ENCODE measurements around the gene SNAPIN. TPM values are rescaled to one million over a fixed set of nuclear protein-coding genes. Genes with fewer than 3 reads are reported as not detected.
"Not testable (repeated sequence)": the region's sequence is repeated elsewhere in the genome, so short reads cannot be mapped to it uniquely, and the experiment has no call there.

The SNAPIN gene
- polyA plus RNA-seq, 3 donors, result 30.7 to 141 (median 135) TPM

GRCh38 chr1:153638261-153638660, 20.2 kb upstream of the SNAPIN start:
- Histone ChIP-seq H3K27me3 (ENCODE audit: control insufficient read depth in 2 of 2, insufficient read depth in 2 of 2, low read length in 2 of 2) (no peaks in the 10 kb centered on the region), H3K27ac (ENCODE audit: low read depth in 1 of 2, low read length in 2 of 2) (no peak overlapping the region), H3K4me3 (replicated peaks in 1 of 3; ENCODE audit: low read depth in 2 of 3, low read length in 3 of 3) (no peak overlapping the region), H4K20me1 (ENCODE audit: insufficient read depth, low read length) (peaks cover 85% of the 10 kb centered on the region), H2AFZ (ENCODE audit: insufficient read depth, low read depth, low read length, poor library complexity, severe bottlenecking) (no peak overlapping the region), H3K36me3 (replicated peaks in 1 of 2; ENCODE audit: control insufficient read depth in 1 of 2, insufficient read depth in 2 of 2, low read length in 2 of 2) (peaks cover 73 to 75% of the 10 kb centered on the region in 2 donors), H3K9me3 (replicated peaks in 1 of 2; ENCODE audit: control insufficient read depth in 1 of 2, insufficient read depth in 1 of 2, low read length in 2 of 2) (no peaks in the 10 kb centered on the region), H3K79me2 (ENCODE audit: insufficient read depth, low read length) (peaks cover 91% of the 10 kb centered on the region), H3K9ac (ENCODE audit: insufficient read depth, low read length, poor library complexity, severe bottlenecking) (no peak overlapping the region), H3K4me1 (ENCODE audit: control insufficient read depth in 1 of 2, insufficient read depth in 2 of 2, low read length in 2 of 2) (peaks cover 12 to 19% of the 10 kb centered on the region in 2 donors), H3K4me2 (replicated peaks; ENCODE audit: extremely low read depth, low read length, poor library complexity, severe bottlenecking) (no peak overlapping the region)
- Mint-ChIP-seq H3K27ac (peak overlapping the region in 2 of 7 donors; percentile 32 to 45), H3K4me3 (no peak overlapping the region), H3K9me3 (no peaks in the 10 kb centered on the region), H3K36me3 (peaks cover 64 to 77% of the 10 kb centered on the region in 2 donors), H3K4me1 (peaks cover 15% of the 10 kb centered on the region), H3K27me3 (ENCODE audit: low read depth in 3 of 3) (peaks cover 0 to 2% (median 0%) of the 10 kb centered on the region in 3 donors)
- no peak for TF ChIP-seq CTCF (IDR thresholded peaks at IDR 0.05)
- intact Hi-C loops (cut with micrococcal nuclease), result no loop called here
- WGBS (ENCODE audit: insufficient coverage), result 96% methylated on average over 6 of the region's 6 CpGs
- no peak for DNase-seq

GRCh38 chr1:153639280-153639679, 19.2 kb upstream of the SNAPIN start:
- no peak overlapping the region for H2AFZ ChIP-seq (ENCODE audit: insufficient read depth, low read depth, low read length, poor library complexity, severe bottlenecking)
- H4K20me1 ChIP-seq (ENCODE audit: insufficient read depth, low read length), result peaks cover 92% of the 10 kb centered on the region
- H3K9ac ChIP-seq (ENCODE audit: insufficient read depth, low read length, poor library complexity, severe bottlenecking), result no peak overlapping the region
- H3K4me3 ChIP-seq (replicated peaks in 1 of 3; ENCODE audit: low read depth in 2 of 3, low read length in 3 of 3), result no peak overlapping the region
- peaks cover 83 to 86% of the 10 kb centered on the region in 2 donors for H3K36me3 ChIP-seq (replicated peaks in 1 of 2; ENCODE audit: control insufficient read depth in 1 of 2, insufficient read depth in 2 of 2, low read length in 2 of 2)
- H3K9me3 ChIP-seq (replicated peaks in 1 of 2; ENCODE audit: control insufficient read depth in 1 of 2, insufficient read depth in 1 of 2, low read length in 2 of 2), result no peaks in the 10 kb centered on the region
- no peak for DNase-seq
- H3K27ac ChIP-seq (ENCODE audit: low read depth in 1 of 2, low read length in 2 of 2), result no peak overlapping the region
- intact Hi-C loops (cut with micrococcal nuclease), result no loop called here
- peaks cover 99% of the 10 kb centered on the region for H3K79me2 ChIP-seq (ENCODE audit: insufficient read depth, low read length)
- peaks cover 16% of the 10 kb centered on the region for H3K4me1 Mint-ChIP-seq
- no peaks in the 10 kb centered on the region for H3K27me3 ChIP-seq (ENCODE audit: control insufficient read depth in 2 of 2, insufficient read depth in 2 of 2, low read length in 2 of 2)
- H3K4me3 Mint-ChIP-seq, result no peak overlapping the region
- H3K36me3 Mint-ChIP-seq, result peaks cover 74 to 87% of the 10 kb centered on the region in 2 donors
- H3K27ac Mint-ChIP-seq, result no peak overlapping the region
- peaks cover 8 to 14% of the 10 kb centered on the region in 2 donors for H3K4me1 ChIP-seq (ENCODE audit: control insufficient read depth in 1 of 2, insufficient read depth in 2 of 2, low read length in 2 of 2)
- peaks cover 0 to 2% (median 0%) of the 10 kb centered on the region in 3 donors for H3K27me3 Mint-ChIP-seq (ENCODE audit: low read depth in 3 of 3)
- no peaks in the 10 kb centered on the region for H3K9me3 Mint-ChIP-seq
- no peak overlapping the region for H3K4me2 ChIP-seq (replicated peaks; ENCODE audit: extremely low read depth, low read length, poor library complexity, severe bottlenecking)
- no peak for TF ChIP-seq CTCF (IDR thresholded peaks at IDR 0.05)
- no CpG with 5 or more reads among the region's 3 CpGs for WGBS (ENCODE audit: insufficient coverage)

- H3K9ac ChIP-seq (ENCODE audit: insufficient read depth, low read length, poor library complexity, severe bottlenecking); H3K9me3 ChIP-seq (replicated peaks in 1 of 2; ENCODE audit: control insufficient read depth in 1 of 2, insufficient read depth in 1 of 2, low read length in 2 of 2); DNase-seq; H3K4me3 Mint-ChIP-seq; H2AFZ ChIP-seq (ENCODE audit: insufficient read depth, low read depth, low read length, poor library complexity, severe bottlenecking); H3K27ac ChIP-seq (ENCODE audit: low read depth in 1 of 2, low read length in 2 of 2); H3K9me3 Mint-ChIP-seq; H3K27me3 Mint-ChIP-seq (ENCODE audit: low read depth in 3 of 3); H3K4me3 ChIP-seq (replicated peaks in 1 of 3; ENCODE audit: low read depth in 2 of 3, low read length in 3 of 3); intact Hi-C loops (cut with micrococcal nuclease); H3K27me3 ChIP-seq (ENCODE audit: control insufficient read depth in 2 of 2, insufficient read depth in 2 of 2, low read length in 2 of 2); H3K4me2 ChIP-seq (replicated peaks; ENCODE audit: extremely low read depth, low read length, poor library complexity, severe bottlenecking): not testable (repeated sequence)
- Mint-ChIP-seq H3K4me1 (peaks cover 17% of the 10 kb centered on the region), H3K27ac (peak overlapping the region in 1 of 7 donors; percentile 66), H3K36me3 (peaks cover 82 to 97% of the 10 kb centered on the region in 2 donors)
- H3K4me1 ChIP-seq (ENCODE audit: control insufficient read depth in 1 of 2, insufficient read depth in 2 of 2, low read length in 2 of 2), result peaks cover 2 to 14% of the 10 kb centered on the region in 2 donors
- 100% methylated on average over 2 of the region's 5 CpGs for WGBS (ENCODE audit: insufficient coverage)
- H4K20me1 ChIP-seq (ENCODE audit: insufficient read depth, low read length), result peaks cover 92% of the 10 kb centered on the region
- peaks cover 92 to 95% of the 10 kb centered on the region in 2 donors for H3K36me3 ChIP-seq (replicated peaks in 1 of 2; ENCODE audit: control insufficient read depth in 1 of 2, insufficient read depth in 2 of 2, low read length in 2 of 2)
- peaks cover 99% of the 10 kb centered on the region for H3K79me2 ChIP-seq (ENCODE audit: insufficient read depth, low read length)
These were observed 18.3 kb upstream of the SNAPIN start for GRCh38 chr1:153640213-153640612.
